NCI-H2227 treated with DMSO at 0.1 percent for 48 hours (cell line): ENCODE results near the gene TCF7L1.
A peak's percentile ranks its signal among the peaks of the same experiment; 100 is the strongest.
"Not testable (repeated sequence)": the region's sequence is repeated elsewhere in the genome, so short reads cannot be mapped to it uniquely, and the experiment has no call there.

Experiments
- DNase-seq: peaks from one replicate; lab custom pipeline; 2025; lab: John Stamatoyannopoulos, UW

Gene TCF7L1

GRCh38 chr2:85326406-85327159 is 193.4 kb downstream of the TCF7L1 start:
- DNase-seq = no peak

GRCh38 chr2:85327160-85327821 is 194.1 kb downstream of the TCF7L1 start:
- peak; percentile 63 for DNase-seq

GRCh38 chr2:85327822-85328617 is 194.8 kb downstream of the TCF7L1 start, which contains the start of gene TGOLN2:
TSS of gene TGOLN2 (minus strand) at chr2:85327989. CDS start at chr2:85327962, 27 bp downstream.
- peak; percentile 90 for DNase-seq

- no peak for DNase-seq
Measured at GRCh38 chr2:85329181-85329651, 196.0 kb downstream of the TCF7L1 start.

- not testable (repeated sequence) for DNase-seq
Measured at GRCh38 chr2:85329701-85330100, 196.5 kb downstream of the TCF7L1 start.

GRCh38 chr2:85330839-85331636 is 197.8 kb downstream of the TCF7L1 start:
- peak; percentile 31 for DNase-seq

GRCh38 chr2:85333877-85334276 is 200.7 kb downstream of the TCF7L1 start:
- not testable (repeated sequence) for DNase-seq

GRCh38 chr2:85334928-85335327 is 201.7 kb downstream of the TCF7L1 start:
- no peak for DNase-seq

- DNase-seq = no peak
Measured at GRCh38 chr2:85340034-85340892, 207.1 kb downstream of the TCF7L1 start.

- no peak for DNase-seq
Measured at GRCh38 chr2:85341269-85342029, 208.3 kb downstream of the TCF7L1 start.

- DNase-seq = no peak
Measured at GRCh38 chr2:85342156-85342555, 209.0 kb downstream of the TCF7L1 start.

- DNase-seq = not testable (repeated sequence)
Measured at GRCh38 chr2:85343207-85343895, 210.2 kb downstream of the TCF7L1 start.

GRCh38 chr2:85344356-85344954 is 211.3 kb downstream of the TCF7L1 start:
- no peak for DNase-seq

- no peak for DNase-seq
Measured at GRCh38 chr2:85347599-85347998, 214.4 kb downstream of the TCF7L1 start.

- no peak for DNase-seq
Measured at GRCh38 chr2:85353876-85354285, 220.7 kb downstream of the TCF7L1 start.

- peak; percentile 98 for DNase-seq
Measured at GRCh38 chr2:85354286-85355072, 221.3 kb downstream of the TCF7L1 start, which contains the start of the genes ELMOD3 and RETSAT. TSS of gene ELMOD3 (plus strand) at chr2:85354769. CDS start at chr2:85357199, 2,430 bp downstream. TSS of gene RETSAT (minus strand) at chr2:85354528. CDS start at chr2:85354507, 21 bp downstream.

GRCh38 chr2:85355073-85355410 is 221.8 kb downstream of the TCF7L1 start:
- DNase-seq = no peak

- no peak for DNase-seq
Measured at GRCh38 chr2:85355521-85355920, 222.3 kb downstream of the TCF7L1 start.
